Measurements from ENCODE around the gene EHHADH.

DNA sequence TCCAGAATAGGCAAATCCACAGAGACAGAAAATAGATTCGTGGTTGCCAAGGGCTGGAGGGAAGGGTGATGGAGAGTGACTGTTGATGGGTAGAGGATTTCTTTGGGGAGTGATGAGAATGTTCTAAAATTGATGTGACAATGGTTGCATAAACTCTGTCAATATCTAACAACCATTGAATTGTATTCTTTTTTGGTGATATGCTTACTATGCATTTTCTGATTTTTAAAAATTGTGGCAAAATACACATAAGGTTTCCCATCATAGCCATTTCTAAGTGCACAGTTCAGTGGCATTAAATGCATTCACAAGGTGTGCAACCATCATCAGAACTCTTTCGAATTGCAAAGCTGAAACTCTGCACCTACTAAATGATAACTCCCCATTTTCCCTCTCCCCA, 56.8 kb downstream of the EHHADH start:
- TF ChIP-seq, protein P1, sequence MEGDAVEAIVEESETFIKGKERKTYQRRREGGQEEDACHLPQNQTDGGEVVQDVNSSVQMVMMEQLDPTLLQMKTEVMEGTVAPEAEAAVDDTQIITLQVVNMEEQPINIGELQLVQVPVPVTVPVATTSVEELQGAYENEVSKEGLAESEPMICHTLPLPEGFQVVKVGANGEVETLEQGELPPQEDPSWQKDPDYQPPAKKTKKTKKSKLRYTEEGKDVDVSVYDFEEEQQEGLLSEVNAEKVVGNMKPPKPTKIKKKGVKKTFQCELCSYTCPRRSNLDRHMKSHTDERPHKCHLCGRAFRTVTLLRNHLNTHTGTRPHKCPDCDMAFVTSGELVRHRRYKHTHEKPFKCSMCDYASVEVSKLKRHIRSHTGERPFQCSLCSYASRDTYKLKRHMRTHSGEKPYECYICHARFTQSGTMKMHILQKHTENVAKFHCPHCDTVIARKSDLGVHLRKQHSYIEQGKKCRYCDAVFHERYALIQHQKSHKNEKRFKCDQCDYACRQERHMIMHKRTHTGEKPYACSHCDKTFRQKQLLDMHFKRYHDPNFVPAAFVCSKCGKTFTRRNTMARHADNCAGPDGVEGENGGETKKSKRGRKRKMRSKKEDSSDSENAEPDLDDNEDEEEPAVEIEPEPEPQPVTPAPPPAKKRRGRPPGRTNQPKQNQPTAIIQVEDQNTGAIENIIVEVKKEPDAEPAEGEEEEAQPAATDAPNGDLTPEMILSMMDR (IDR thresholded peaks at IDR 0.05; ENCODE audit: poor library complexity): no peak
- TF ChIP-seq EZH2 (IDR thresholded peaks at IDR 0.05; ENCODE audit: borderline replicate concordance) (no peak), EZH2phosphoT487 (IDR thresholded peaks at IDR 0.05; ENCODE audit: low read depth, severe bottlenecking, unreplicated experiment) (no peak)
